HCT116 (cell line): ENCODE data around the gene LDLRAD4. TPM values are rescaled to one million over a fixed set of nuclear protein-coding genes. Genes with fewer than 3 reads are reported as not detected.

Experiments
- ATAC-seq: fragments of 200-7000 bp; cut with Tn5 transposase; 2 replicates; pipeline ENCODE4 v1.9.1; 2020; ENCODE audit warnings: mild to moderate bottlenecking, moderate library complexity
- BruUV-seq: library from RNA; stranded (reverse); fragments of 400-500 nt; replicated peaks from 2 replicates; lab custom pipeline; 2021; lab: Mats Ljungman, UMichigan
- CTCF ChIA-PET: fragments of 300-600 bp; sonication (Branson Sonifier 250); formaldehyde crosslinking; loops from one replicate; lab custom pipeline; 2021; ENCODE audit warnings: antibody characterized with exemption; lab: Charles Lee
- POLR2A ChIA-PET: fragments of 300-600, 350-600 bp; sonication (Branson Sonifier 250); formaldehyde crosslinking; loops from one replicate; lab custom pipeline; 2021; ENCODE audit warnings: antibody characterized with exemption; lab: Charles Lee
- RAD21 ChIA-PET, 2 experiments: fragments of 300-600 bp; sonication (Branson Sonifier 250); formaldehyde crosslinking; loops; one replicate each; lab custom pipeline; 2023; ENCODE audit warnings: low total read pairs in 2 of 2; ENCODE audit not compliant: uncharacterized antibody in 2 of 2, unreplicated experiment in 2 of 2, low non-redundant PET in 1 of 2; lab: Charles Lee
- DNase-seq: peaks from one replicate; pipeline ENCODE4 v3.0.0-alpha.2; 2010; ENCODE audit warnings: low read depth, low spot score
- H2AFZ ChIP-seq: fragments of 200-600 bp; shearing (Covaris generic), sonication (generic); 2 replicates; pipeline ENCODE4 v1.6.1; 2017; ENCODE audit warnings: low read depth, mixed run types, mixed read lengths, antibody characterized with exemption, low read length; ENCODE audit not compliant: poor library complexity, severe bottlenecking
- H3K27ac ChIP-seq: 2 replicates; pipeline ENCODE4 v1.5.1; 2012; ENCODE audit warnings: low read depth, low read length
- H3K27me3 ChIP-seq: fragments of 200-600 bp; sonication (generic); 2 replicates; pipeline ENCODE4 v1.6.1; 2016; ENCODE audit warnings: mixed run types, low read length, mixed read lengths; ENCODE audit not compliant: insufficient read depth
- H3K36me3 ChIP-seq, 2 experiments: fragments of 200-500 bp in 1 of 2; fragments of 200-600 bp in 1 of 2; sonication (Bioruptor generic) in 1 of 2; sonication (generic) in 1 of 2; 2 replicates each; pipeline versions ENCODE4 v1.5.1 to v1.6.1; 2014 to 2016; ENCODE audit warnings: low read length in 2 of 2, inconsistent platforms in 1 of 2, mixed read lengths in 1 of 2, mixed run types in 1 of 2; ENCODE audit not compliant: insufficient read depth in 2 of 2, control insufficient read depth in 1 of 2
- H3K4me1 ChIP-seq, 2 experiments: fragments of 200-600 bp in 1 of 2; sonication (generic) in 1 of 2; 2 replicates each; pipeline versions ENCODE4 v1.5.1 to v1.6.1; 2012 to 2017; ENCODE audit warnings: low read length in 2 of 2, inconsistent platforms in 1 of 2, mild to moderate bottlenecking in 1 of 2, mixed read lengths in 1 of 2, mixed run types in 1 of 2, moderate library complexity in 1 of 2; ENCODE audit not compliant: insufficient read depth in 2 of 2, control insufficient read depth in 1 of 2
- H3K4me2 ChIP-seq: fragments of 200-600 bp; sonication (generic); 2 replicates; pipeline ENCODE4 v1.6.1; 2017; ENCODE audit warnings: mixed run types, low read length, mixed read lengths
- H3K4me3 ChIP-seq, 2 experiments: fragments of 200-600 bp in 1 of 2; sonication (generic) in 1 of 2; replicated peaks in 1 of 2; 2 replicates each; pipeline ENCODE4 v1.5.1; 2011 to 2016; ENCODE audit warnings: low read length in 2 of 2, control low read depth in 1 of 2, low read depth in 1 of 2, mild to moderate bottlenecking in 1 of 2, mixed read lengths in 1 of 2, mixed run types in 1 of 2
- H3K79me2 ChIP-seq: fragments of 200-600 bp; sonication (generic); 2 replicates; pipeline ENCODE4 v1.6.1; 2017; ENCODE audit warnings: mild to moderate bottlenecking, mixed run types, low read length, moderate library complexity, mixed read lengths; ENCODE audit not compliant: insufficient read depth
- H3K9ac ChIP-seq: fragments of 200-600 bp; sonication (generic); 2 replicates; pipeline ENCODE4 v1.6.1; 2016; ENCODE audit warnings: low read length, mixed read lengths
- H3K9me2 ChIP-seq: fragments of 200-600 bp; sonication (generic), shearing (Covaris generic); 2 replicates; pipeline ENCODE4 v1.6.1; 2017; ENCODE audit warnings: mixed run types, mild to moderate bottlenecking, moderate library complexity; ENCODE audit not compliant: insufficient read depth
- H3K9me3 ChIP-seq, 2 experiments: fragments of 200-500 bp in 1 of 2; fragments of 200-600 bp in 1 of 2; sonication (Bioruptor generic) in 1 of 2; sonication (generic) in 1 of 2; 2 replicates each; pipeline ENCODE4 v1.6.1; 2014 to 2017; ENCODE audit warnings: low read length in 2 of 2, mixed read lengths in 2 of 2, inconsistent platforms in 1 of 2, low read depth in 1 of 2, mild to moderate bottlenecking in 1 of 2, mixed run types in 1 of 2, moderate library complexity in 1 of 2; ENCODE audit not compliant: control insufficient read depth in 1 of 2, insufficient read depth in 1 of 2
- H4K20me1 ChIP-seq: fragments of 200-600 bp; sonication (generic), shearing (Covaris generic); 2 replicates; pipeline ENCODE4 v1.6.1; 2017; ENCODE audit warnings: mixed run types, mild to moderate bottlenecking, moderate library complexity; ENCODE audit not compliant: insufficient read depth
- CBX3 ChIP-seq: IDR thresholded peaks from 2 replicates; pipeline ENCODE4 v1.6.1; 2012; ENCODE audit warnings: low read depth
- CEBPB ChIP-seq: IDR thresholded peaks from 2 replicates; pipeline ENCODE4 v1.6.1; 2012; ENCODE audit warnings: low read depth
- CTCF ChIP-seq, 3 experiments: fragments of 200-600 bp in 1 of 3; sonication (generic) in 1 of 3; IDR thresholded peaks in 2 of 3; conservative IDR thresholded peaks in 1 of 3; 2 replicates each; pipeline ENCODE4 v1.5.1; 2012 to 2017; ENCODE audit warnings: low read depth in 2 of 3, low read length in 2 of 3, antibody characterized with exemption in 1 of 3, borderline replicate concordance in 1 of 3, control low read depth in 1 of 3, mild to moderate bottlenecking in 1 of 3, mixed read lengths in 1 of 3, mixed run types in 1 of 3, moderate library complexity in 1 of 3; ENCODE audit not compliant: insufficient read depth in 1 of 3
- EGR1 ChIP-seq: IDR thresholded peaks from 2 replicates; pipeline ENCODE4 v1.6.1; 2012; ENCODE audit warnings: low read depth
- ELF1 ChIP-seq: IDR thresholded peaks from 2 replicates; pipeline ENCODE4 v1.6.1; 2012; ENCODE audit warnings: low read depth, borderline replicate concordance
- EZH2phosphoT487 ChIP-seq: fragments of 200-600 bp; IDR thresholded peaks from 2 replicates; pipeline ENCODE4 v1.6.1; 2018; ENCODE audit warnings: antibody characterized with exemption, borderline replicate concordance
- FOSL1 ChIP-seq: IDR thresholded peaks from 2 replicates; pipeline ENCODE4 v1.6.1; 2012; ENCODE audit warnings: low read depth
- JUND ChIP-seq: IDR thresholded peaks from 2 replicates; pipeline ENCODE4 v1.6.1; 2012
- MAX ChIP-seq: IDR thresholded peaks from 2 replicates; pipeline ENCODE4 v1.6.1; 2012
- POLR2A ChIP-seq: IDR thresholded peaks from 2 replicates; pipeline ENCODE4 v1.7.0; 2011; ENCODE audit warnings: borderline replicate concordance; ENCODE audit not compliant: insufficient read depth, insufficient read length; ENCODE audit errors: extremely low read depth
- POLR2AphosphoS5 ChIP-seq: IDR thresholded peaks from 2 replicates; pipeline ENCODE4 v1.6.1; 2011; ENCODE audit warnings: mild to moderate bottlenecking, low read depth, low read length, moderate library complexity
- RAD21 ChIP-seq: IDR thresholded peaks from 2 replicates; pipeline ENCODE4 v1.6.1; 2012; ENCODE audit warnings: low read depth, mild to moderate bottlenecking
- SIN3A ChIP-seq: IDR thresholded peaks from 2 replicates; pipeline ENCODE4 v1.6.1; 2012; ENCODE audit warnings: low read depth
- SP1 ChIP-seq: IDR thresholded peaks from 2 replicates; pipeline ENCODE4 v1.6.1; 2012; ENCODE audit warnings: low read depth
- SRF ChIP-seq: IDR thresholded peaks from 2 replicates; pipeline ENCODE4 v1.6.1; 2012; ENCODE audit warnings: low read depth
- TCF7L2 ChIP-seq: IDR thresholded peaks from 2 replicates; pipeline ENCODE4 v1.7.0; 2011; ENCODE audit warnings: borderline replicate concordance, inconsistent platforms; ENCODE audit not compliant: insufficient read depth, insufficient read length; ENCODE audit errors: extremely low read depth
- YY1 ChIP-seq: IDR thresholded peaks from 2 replicates; pipeline ENCODE4 v1.6.1; 2011; ENCODE audit warnings: low read length, low read depth, moderate library complexity, mild to moderate bottlenecking; ENCODE audit not compliant: insufficient replicate concordance; ENCODE audit errors: extremely low read depth
- ZFX ChIP-seq: fragments of 450-650 bp; IDR thresholded peaks from 2 replicates; pipeline ENCODE4 v1.6.1; 2017
- intact Hi-C: fragments of 100-400 bp; cut with micrococcal nuclease; formaldehyde crosslinking; loops from 2 replicates; pipeline ENCODE4 v1.10.0; 2022
- total RNA-seq: library from RNA; stranded (reverse); gene quantifications from one replicate; pipeline ENCODE4 v1.2.1, GENCODE V29; 2021; ENCODE audit not compliant: unreplicated experiment

Gene LDLRAD4
- total RNA-seq, 1 experiment from 2014 or later = 1.2 TPM

GRCh38 chr18:13661051-13661778 is 442.7 kb downstream of the LDLRAD4 start:
- H3K36me3 ChIP-seq = peaks cover 0 to 3% of the 10 kb centered on the region in 2 experiments; a peak in 1 of 4 replicates
- H3K9me3 ChIP-seq = no peaks in the 10 kb centered on the region
- TF ChIP-seq EGR1 (no peak), EZH2phosphoT487 (no peak), TCF7L2 (no peak), POLR2AphosphoS5 (no peak), SP1 (no peak), ZFX (no peak), JUND (no peak), MAX (no peak), ELF1 (no peak), RAD21 (no peak), CEBPB (no peak), SRF (no peak), CTCF (IDR thresholded peaks at IDR 0.05 in 2 of 3, conservative IDR thresholded peaks at IDR 0.05 in 1 of 3; ENCODE audit: borderline replicate concordance in 1 of 3, insufficient read depth in 1 of 3, low read depth in 2 of 3, low read length in 2 of 3) (no peak), SIN3A (no peak), CBX3 (no peak), YY1 (no peak), FOSL1 (no peak), POLR2A (no peak)
- TF ChIP-seq, all 23 proteins: peak for 0
- H3K4me1 ChIP-seq = 0 out of 4 replicates have a peak, but pooled peaks cover 0 to 2% of the 10 kb centered on the region in 2 experiments
- no peak overlapping the region for H3K27ac ChIP-seq
- DNase-seq (no peak), ATAC-seq (no peak)
- H3K4me3 ChIP-seq = no peak overlapping the region
- no peaks in the 10 kb centered on the region for H4K20me1 ChIP-seq
- ChIA-PET RAD21 (no interaction called here), POLR2A (no interaction called here), CTCF (no interaction called here)
- no peaks in the 10 kb centered on the region for H3K27me3 ChIP-seq
- no peak overlapping the region for H2AFZ ChIP-seq
- no peaks in the 10 kb centered on the region for H3K9me2 ChIP-seq
- H3K79me2 ChIP-seq = peaks cover 9% of the 10 kb centered on the region
- intact Hi-C loops = no loop called here
- BruUV-seq = no TSS peak
- H3K9ac ChIP-seq = no peak overlapping the region
- H3K4me2 ChIP-seq = no peak overlapping the region
